ENCODE data around the gene RDX. TPM values are rescaled to one million over a fixed set of nuclear protein-coding genes. Genes with fewer than 3 reads are reported as not detected.

The RDX gene
- total and polyA plus RNA-seq, 2 donors (not counting 1 experiment from before 2014, with no cell fraction given) = 52.7 to 93.1 TPM

DNA sequence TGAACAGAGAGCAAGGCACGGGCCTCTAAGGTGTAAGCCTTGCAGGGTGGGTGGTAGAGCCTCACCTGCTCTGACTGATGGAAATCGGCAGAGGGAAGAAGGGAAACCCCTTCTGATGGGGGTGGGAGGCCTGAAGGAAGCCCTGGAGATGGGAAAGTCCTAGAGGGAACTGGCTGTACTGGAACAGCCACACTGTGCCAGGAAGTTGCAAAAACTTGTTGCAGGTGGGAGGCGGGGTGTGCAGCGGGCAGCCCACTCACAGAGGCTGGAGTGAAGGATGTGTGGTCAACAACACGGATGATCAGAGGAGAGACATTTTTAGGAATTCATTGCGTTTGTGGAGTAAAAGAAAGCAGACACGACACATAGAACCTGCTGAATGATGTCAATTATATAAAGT lies 112.0 kb downstream of the RDX start:
- Histone ChIP-seq H3K4me3 (replicated peaks in 1 of 4; ENCODE audit: control extremely low read depth in 1 of 4, insufficient read depth in 1 of 4, low read depth in 3 of 4, low read length in 4 of 4) (no peak overlapping the region), H3K4me2 (ENCODE audit: extremely low read depth, insufficient read depth, low read length) (no peak overlapping the region), H3K9me3 (ENCODE audit: control insufficient read depth, insufficient read depth, low read depth, low read length) (no peaks in the 10 kb centered on the region), H3K36me3 (ENCODE audit: control insufficient read depth, insufficient read depth, low read length) (no peaks in the 10 kb centered on the region), H3K27ac (ENCODE audit: insufficient read depth, low read length) (no peak overlapping the region), H2AFZ (ENCODE audit: low read length) (no peak overlapping the region), H3K27me3 (ENCODE audit: control insufficient read depth, insufficient read depth, low read length) (no peaks in the 10 kb centered on the region), H4K20me1 (ENCODE audit: control insufficient read depth, extremely low read depth, insufficient read depth, low read length) (no peaks in the 10 kb centered on the region), H3K79me2 (ENCODE audit: control insufficient read depth, insufficient read depth, low read length) (no peaks in the 10 kb centered on the region), H3K4me1 (ENCODE audit: control insufficient read depth, extremely low read depth, insufficient read depth, low read length) (peaks cover 4% of the 10 kb centered on the region), H3K9ac (ENCODE audit: insufficient read depth, low read length) (no peak overlapping the region)
- TF ChIP-seq EZH2 (IDR thresholded peaks at IDR 0.05; ENCODE audit: low read length, missing control alignments) = no peak
- TF ChIP-seq, protein P1, sequence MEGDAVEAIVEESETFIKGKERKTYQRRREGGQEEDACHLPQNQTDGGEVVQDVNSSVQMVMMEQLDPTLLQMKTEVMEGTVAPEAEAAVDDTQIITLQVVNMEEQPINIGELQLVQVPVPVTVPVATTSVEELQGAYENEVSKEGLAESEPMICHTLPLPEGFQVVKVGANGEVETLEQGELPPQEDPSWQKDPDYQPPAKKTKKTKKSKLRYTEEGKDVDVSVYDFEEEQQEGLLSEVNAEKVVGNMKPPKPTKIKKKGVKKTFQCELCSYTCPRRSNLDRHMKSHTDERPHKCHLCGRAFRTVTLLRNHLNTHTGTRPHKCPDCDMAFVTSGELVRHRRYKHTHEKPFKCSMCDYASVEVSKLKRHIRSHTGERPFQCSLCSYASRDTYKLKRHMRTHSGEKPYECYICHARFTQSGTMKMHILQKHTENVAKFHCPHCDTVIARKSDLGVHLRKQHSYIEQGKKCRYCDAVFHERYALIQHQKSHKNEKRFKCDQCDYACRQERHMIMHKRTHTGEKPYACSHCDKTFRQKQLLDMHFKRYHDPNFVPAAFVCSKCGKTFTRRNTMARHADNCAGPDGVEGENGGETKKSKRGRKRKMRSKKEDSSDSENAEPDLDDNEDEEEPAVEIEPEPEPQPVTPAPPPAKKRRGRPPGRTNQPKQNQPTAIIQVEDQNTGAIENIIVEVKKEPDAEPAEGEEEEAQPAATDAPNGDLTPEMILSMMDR (conservative IDR thresholded peaks at IDR 0.05 in 1 of 2, IDR thresholded peaks at IDR 0.05 in 1 of 2; ENCODE audit: low read depth in 1 of 2, low read length in 2 of 2) = no peak
- DNase-seq (ENCODE audit: low read depth in 2 of 2) = peak in 1 of 2 donors; percentile 65

DNA sequence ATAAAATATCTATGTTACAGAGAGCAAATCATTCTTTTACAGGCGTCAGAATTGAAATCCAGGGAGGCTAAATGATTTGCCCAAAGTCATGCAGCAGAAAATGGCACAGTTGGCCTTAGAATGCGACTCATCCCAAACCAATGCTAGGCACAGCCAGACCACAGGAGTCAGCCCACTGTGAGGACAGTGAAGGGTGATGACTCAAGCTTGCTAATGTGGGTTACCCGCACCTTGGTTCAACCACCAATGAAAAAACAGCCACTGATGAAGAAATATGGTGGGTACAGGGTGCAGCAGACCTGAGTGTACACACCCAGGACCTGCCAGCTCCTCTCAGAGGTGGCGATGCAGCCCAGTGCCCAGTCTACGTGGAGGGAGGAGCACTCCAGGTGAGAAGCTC lies 113.5 kb downstream of the RDX start:
- H3K36me3 ChIP-seq (ENCODE audit: control insufficient read depth, insufficient read depth, low read length) = no peaks in the 10 kb centered on the region
- no peak overlapping the region for H3K9ac ChIP-seq (ENCODE audit: insufficient read depth, low read length)
- no peaks in the 10 kb centered on the region for H3K79me2 ChIP-seq (ENCODE audit: control insufficient read depth, insufficient read depth, low read length)
- no peaks in the 10 kb centered on the region for H3K27me3 ChIP-seq (ENCODE audit: control insufficient read depth, insufficient read depth, low read length)
- no peak overlapping the region for H3K27ac ChIP-seq (ENCODE audit: insufficient read depth, low read length)
- TF ChIP-seq, protein P1 (conservative IDR thresholded peaks at IDR 0.05 in 1 of 2, IDR thresholded peaks at IDR 0.05 in 1 of 2; ENCODE audit: low read depth in 1 of 2, low read length in 2 of 2) = no peak
- TF ChIP-seq EZH2 (IDR thresholded peaks at IDR 0.05; ENCODE audit: low read length, missing control alignments) = no peak
- H3K4me1 ChIP-seq (ENCODE audit: control insufficient read depth, extremely low read depth, insufficient read depth, low read length) = peaks cover 4% of the 10 kb centered on the region
- DNase-seq (ENCODE audit: low read depth in 2 of 2) = peak; percentile 42 to 60
- H2AFZ ChIP-seq (ENCODE audit: low read length) = no peak overlapping the region
- H4K20me1 ChIP-seq (ENCODE audit: control insufficient read depth, extremely low read depth, insufficient read depth, low read length) = no peaks in the 10 kb centered on the region
- no peaks in the 10 kb centered on the region for H3K9me3 ChIP-seq (ENCODE audit: control insufficient read depth, insufficient read depth, low read depth, low read length)
- H3K4me2 ChIP-seq (ENCODE audit: extremely low read depth, insufficient read depth, low read length) = peak overlapping the region; percentile 25
- H3K4me3 ChIP-seq (replicated peaks in 1 of 4; ENCODE audit: control extremely low read depth in 1 of 4, insufficient read depth in 1 of 4, low read depth in 3 of 4, low read length in 4 of 4) = no peak overlapping the region

DNA sequence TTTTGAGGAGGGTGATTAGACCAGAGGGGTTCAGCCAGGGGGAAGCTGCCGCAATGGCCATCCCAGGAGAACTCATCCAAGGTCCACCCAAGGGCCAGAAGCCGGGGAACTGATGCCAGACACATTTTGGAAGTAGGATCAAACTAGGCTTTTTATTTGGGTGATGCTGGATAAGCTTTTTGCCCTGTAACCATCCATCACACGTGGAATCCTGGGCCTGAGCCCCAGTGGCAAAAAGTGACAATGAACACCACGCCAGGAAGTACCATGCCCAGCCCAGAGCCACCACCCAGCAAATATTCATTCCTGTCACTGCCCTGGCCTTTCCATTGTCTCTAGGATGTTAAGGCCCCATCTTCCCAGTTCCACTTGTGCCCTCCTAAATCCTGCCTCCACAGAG lies 117.3 kb downstream of the RDX start:
- Histone ChIP-seq H3K9me3 (ENCODE audit: control insufficient read depth, insufficient read depth, low read depth, low read length) (no peaks in the 10 kb centered on the region), H3K36me3 (ENCODE audit: control insufficient read depth, insufficient read depth, low read length) (no peaks in the 10 kb centered on the region), H3K9ac (ENCODE audit: insufficient read depth, low read length) (no peak overlapping the region), H3K4me3 (replicated peaks in 1 of 4; ENCODE audit: control extremely low read depth in 1 of 4, insufficient read depth in 1 of 4, low read depth in 3 of 4, low read length in 4 of 4) (no peak overlapping the region), H3K4me1 (ENCODE audit: control insufficient read depth, extremely low read depth, insufficient read depth, low read length) (peaks cover 4% of the 10 kb centered on the region), H4K20me1 (ENCODE audit: control insufficient read depth, extremely low read depth, insufficient read depth, low read length) (no peaks in the 10 kb centered on the region), H3K27ac (ENCODE audit: insufficient read depth, low read length) (no peak overlapping the region), H2AFZ (ENCODE audit: low read length) (no peak overlapping the region), H3K27me3 (ENCODE audit: control insufficient read depth, insufficient read depth, low read length) (no peaks in the 10 kb centered on the region), H3K79me2 (ENCODE audit: control insufficient read depth, insufficient read depth, low read length) (no peaks in the 10 kb centered on the region), H3K4me2 (ENCODE audit: extremely low read depth, insufficient read depth, low read length) (no peak overlapping the region)
- DNase-seq (ENCODE audit: low read depth in 2 of 2) = no peak
- TF ChIP-seq, protein P1 (conservative IDR thresholded peaks at IDR 0.05 in 1 of 2, IDR thresholded peaks at IDR 0.05 in 1 of 2; ENCODE audit: low read depth in 1 of 2, low read length in 2 of 2) = no peak
- no peak for TF ChIP-seq EZH2 (IDR thresholded peaks at IDR 0.05; ENCODE audit: low read length, missing control alignments)

All from fibroblast of lung (primary cell).